ENCODE results near the gene CERS6. TPM values are rescaled to one million over a fixed set of nuclear protein-coding genes. Genes with fewer than 3 reads are reported as not detected.

The CERS6 gene
- total and polyA plus RNA-seq, 10 of the 15 experiments (the other 5 are each of a cell fraction or from before 2014, with no cell fraction given): 1.3 to 20.4 (median 14.1) TPM

GRCh38 chr2:168620554-168620953, 164.5 kb downstream of the CERS6 start:
- POLR2A ChIA-PET: no interaction called here
- in situ Hi-C loops (cut with MboI): no loop called here
- SMC1A ChIA-PET (ENCODE audit: uncharacterized antibody, unreplicated experiment): interaction anchor here (0.7 to 0.9 kb wide), 2 partner anchors 11 to 100 kb away, joined by 3 read pairs; no protein-coding TSS in a partner anchor
- peak; percentile 54 for ATAC-seq
- no peaks in the 10 kb centered on the region for H3K36me3 ChIP-seq (ENCODE audit: control insufficient read depth in 2 of 2, insufficient read depth in 2 of 2, low read length in 1 of 2)
- no TSS peak for BruUV-seq (replicated peaks)
- peaks cover 1% of the 10 kb centered on the region; the same call in 2 of the 3 replicates for H3K9me3 ChIP-seq (replicated peaks; ENCODE audit: control insufficient read depth, insufficient read depth, low read length)
- 57% methylated on average over 2 of the region's 2 CpGs for WGBS (ENCODE audit: insufficient coverage, insufficient replicate concordance, low lambda C conversion rate, missing lambda C conversion rate)
- no peak for FAIRE-seq
- RAD21 ChIA-PET (ENCODE audit: unreplicated experiment): no interaction called here
- intact Hi-C loops (cut with micrococcal nuclease; ENCODE audit: unreplicated experiment): no loop called here
- H3K9ac ChIP-seq (ENCODE audit: control insufficient read depth, insufficient read depth, low read length): no peak overlapping the region
- no peaks in the 10 kb centered on the region; the same call in 1 of the 2 replicates for H3K79me2 ChIP-seq (ENCODE audit: control insufficient read depth, insufficient read depth, low read length)
- TF ChIP-seq BCL3 (IDR thresholded peaks at IDR 0.05; ENCODE audit: borderline replicate concordance, insufficient read depth, low read depth, low read length, poor library complexity, severe bottlenecking) (no peak), KLF5 (IDR thresholded peaks at IDR 0.05; ENCODE audit: partially characterized antibody) (no peak)
- H2AFZ ChIP-seq (ENCODE audit: control insufficient read depth, low read depth, low read length): no peak overlapping the region
- no peaks in the 10 kb centered on the region for H4K20me1 ChIP-seq (ENCODE audit: control insufficient read depth, insufficient read depth)
- CTCF ChIA-PET: no interaction called here
- no peaks in the 10 kb centered on the region for H3K4me1 ChIP-seq (ENCODE audit: control insufficient read depth, insufficient read depth, low read length)
- H3K4me3 ChIP-seq: no peak overlapping the region
- no peak for DNase-seq (ENCODE audit: low read depth, low spot score)
- H3K27me3 ChIP-seq (replicated peaks in 1 of 2; ENCODE audit: control insufficient read depth in 2 of 2, insufficient read depth in 2 of 2, low read length in 1 of 2): no peaks in the 10 kb centered on the region
- H3K4me2 ChIP-seq (ENCODE audit: control insufficient read depth, insufficient read depth): no peak overlapping the region
- H3K27ac ChIP-seq (ENCODE audit: control insufficient read depth, insufficient read depth): no peak overlapping the region

- in situ Hi-C loops (cut with MboI): no loop called here
- peak; percentile 68 for FAIRE-seq
- Histone ChIP-seq H3K4me3 (no peak overlapping the region), H3K27me3 (replicated peaks in 1 of 2; ENCODE audit: control insufficient read depth in 2 of 2, insufficient read depth in 2 of 2, low read length in 1 of 2) (no peaks in the 10 kb centered on the region), H3K27ac (ENCODE audit: control insufficient read depth, insufficient read depth) (no peak overlapping the region), H3K9me3 (replicated peaks; ENCODE audit: control insufficient read depth, insufficient read depth, low read length) (no peaks in the 10 kb centered on the region; the same call in 2 of the 3 replicates), H3K36me3 (ENCODE audit: control insufficient read depth in 2 of 2, insufficient read depth in 2 of 2, low read length in 1 of 2) (no peaks in the 10 kb centered on the region), H3K9ac (ENCODE audit: control insufficient read depth, insufficient read depth, low read length) (no peak overlapping the region), H3K4me2 (ENCODE audit: control insufficient read depth, insufficient read depth) (no peak overlapping the region), H3K4me1 (ENCODE audit: control insufficient read depth, insufficient read depth, low read length) (peaks cover 7% of the 10 kb centered on the region; the same call in 1 of the 2 replicates), H2AFZ (ENCODE audit: control insufficient read depth, low read depth, low read length) (no peak overlapping the region), H4K20me1 (ENCODE audit: control insufficient read depth, insufficient read depth) (no peaks in the 10 kb centered on the region), H3K79me2 (ENCODE audit: control insufficient read depth, insufficient read depth, low read length) (peaks cover 2% of the 10 kb centered on the region; the same call in 1 of the 2 replicates)
- ChIA-PET CTCF (interaction anchor here (1.2 to 1.5 kb wide), 4 partner anchors 9 to 88 kb away, joined by 3 to 4 read pairs (median 3); no protein-coding TSS in a partner anchor), SMC1A (ENCODE audit: uncharacterized antibody, unreplicated experiment) (interaction anchor here (1.4 kb wide), 1 partner anchor 180 kb away, joined by 3 read pairs; no protein-coding TSS in a partner anchor), RAD21 (ENCODE audit: unreplicated experiment) (no interaction called here), POLR2A (no interaction called here)
- no peak for ATAC-seq
- no TSS peak for BruUV-seq (replicated peaks)
- TF ChIP-seq FOS (IDR thresholded peaks at IDR 0.05; ENCODE audit: borderline replicate concordance, extremely low read depth, insufficient read length): no peak
- TF ChIP-seq IRF5 (IDR thresholded peaks at IDR 0.05; ENCODE audit: borderline replicate concordance): no peak
- no peak for TF ChIP-seq FOXM1 (IDR thresholded peaks at IDR 0.05; ENCODE audit: low read depth, low read length)
- no peak for TF ChIP-seq TCF3 (IDR thresholded peaks at IDR 0.05; ENCODE audit: borderline replicate concordance, insufficient read depth, low read depth, low read length)
- no peak for TF ChIP-seq DPF2 (IDR thresholded peaks at IDR 0.05)
- no peak for DNase-seq (ENCODE audit: low read depth, low spot score)
- 100% methylated on average over 1 of the region's 1 CpG for WGBS (ENCODE audit: insufficient coverage, insufficient replicate concordance, low lambda C conversion rate, missing lambda C conversion rate)
- intact Hi-C loops (cut with micrococcal nuclease; ENCODE audit: unreplicated experiment): no loop called here
Observed at GRCh38 chr2:168622559-168622958, 166.5 kb downstream of the CERS6 start.

Measured in GM12878 (cell line).